Measurements from ENCODE around the gene KCNJ13.

KCNJ13 gene

GRCh38 chr2:232776435-232776834, at the start of gene KCNJ13:
Gene KCNJ13, minus strand, starts transcription at chr2:232776565. Its CDS starts 5,203 bp downstream, at chr2:232771362.
- peak; percentile 61 for DNase-seq (ENCODE audit: low read depth)

GRCh38 chr2:232817756-232818155, 41.4 kb upstream of the KCNJ13 start:
- DNase-seq (ENCODE audit: low read depth): no peak

- DNase-seq (ENCODE audit: low read depth): no peak
Observed at GRCh38 chr2:232816657-232817056, 40.3 kb upstream of the KCNJ13 start.

DNA sequence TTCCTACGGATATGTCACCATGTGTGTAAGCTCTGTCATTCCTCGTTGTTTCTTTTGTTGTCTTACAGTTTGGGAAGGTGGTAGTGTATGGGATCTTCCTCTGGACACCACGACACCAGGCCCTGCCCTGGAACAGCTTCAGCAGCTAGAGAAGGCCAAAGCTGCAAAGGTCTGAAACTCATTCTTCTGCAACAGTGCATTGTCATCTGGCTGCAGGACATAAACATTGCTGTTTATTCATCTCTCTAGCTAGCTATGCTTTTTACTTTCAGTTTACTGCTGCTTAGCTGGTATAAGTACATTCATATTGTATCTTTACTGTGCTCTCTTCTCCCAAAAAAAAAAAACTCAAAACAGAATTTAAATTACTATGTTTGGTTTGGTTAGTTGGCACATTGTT, 39.2 kb upstream of the KCNJ13 start:
- no peak for DNase-seq (ENCODE audit: low read depth)

- no peak for DNase-seq (ENCODE audit: low read depth)
Observed at GRCh38 chr2:232810444-232810843, 34.1 kb upstream of the KCNJ13 start.

GRCh38 chr2:232809349-232810124, 33.2 kb upstream of the KCNJ13 start:
- no peak for DNase-seq (ENCODE audit: low read depth)

GRCh38 chr2:232802091-232802490, 25.7 kb upstream of the KCNJ13 start:
- DNase-seq (ENCODE audit: low read depth): no peak

DNA sequence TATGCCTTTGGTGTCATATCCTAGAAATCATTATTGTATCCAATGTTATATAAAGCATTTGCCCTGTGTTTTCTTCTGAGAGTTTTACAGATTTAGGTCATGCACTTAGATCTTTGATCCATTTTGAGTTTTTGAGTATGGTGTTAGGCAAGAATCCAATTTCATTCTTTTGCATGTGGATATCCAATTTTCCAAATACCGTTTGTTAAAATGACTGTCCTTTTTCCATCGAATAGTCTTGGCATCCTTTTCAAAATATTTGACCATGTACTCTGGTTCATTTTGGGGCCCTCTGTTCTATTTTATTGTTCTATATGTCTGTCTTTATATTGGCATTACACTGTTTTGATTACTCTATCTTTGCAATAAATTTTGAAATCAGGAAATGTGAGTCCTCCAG, 23.8 kb upstream of the KCNJ13 start:
- no peak for DNase-seq (ENCODE audit: low read depth)

DNA sequence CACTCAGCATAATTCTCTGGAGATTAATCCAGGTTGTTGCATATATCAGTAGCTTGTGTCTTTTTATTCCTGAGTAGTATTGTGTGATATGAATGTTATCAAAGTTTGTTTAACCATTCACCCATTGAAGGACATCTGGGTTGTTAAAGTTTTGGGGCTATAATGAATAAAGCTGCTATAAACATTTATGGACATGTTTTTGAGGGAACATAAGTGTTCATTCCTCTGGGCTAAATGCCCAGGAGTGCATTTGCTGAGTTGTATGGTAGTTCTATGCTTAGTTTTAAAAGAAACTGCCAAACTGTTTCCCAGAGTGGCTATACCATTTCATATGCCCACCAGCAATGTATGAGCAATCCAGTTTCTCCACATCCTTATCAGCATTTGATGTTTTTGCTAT, 21.8 kb upstream of the KCNJ13 start:
- DNase-seq (ENCODE audit: low read depth): no peak

- DNase-seq (ENCODE audit: low read depth): peak; percentile 9
Observed at GRCh38 chr2:232795920-232796319, 19.6 kb upstream of the KCNJ13 start.

DNA sequence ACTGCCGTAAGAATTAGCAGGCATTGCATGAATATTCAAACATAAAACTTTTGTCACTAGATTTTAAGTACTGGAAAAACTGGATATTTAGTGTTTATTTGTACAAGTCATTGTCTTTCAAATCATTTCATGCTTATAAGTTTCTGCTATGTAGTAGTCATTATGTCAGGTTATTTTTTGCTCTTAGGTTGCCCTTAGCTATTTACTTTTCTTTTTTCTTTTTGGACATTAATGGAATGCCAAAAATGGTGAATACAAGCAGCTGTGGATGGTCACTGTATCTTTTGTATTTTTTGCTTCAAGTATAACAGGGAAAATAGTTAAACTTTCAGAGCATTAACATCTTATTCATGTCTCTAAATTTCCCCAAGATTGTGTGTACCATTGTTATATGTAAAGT, 18.6 kb upstream of the KCNJ13 start:
- peak; percentile 7 for DNase-seq (ENCODE audit: low read depth)

GRCh38 chr2:232793271-232793670, 16.9 kb upstream of the KCNJ13 start:
- no peak for DNase-seq (ENCODE audit: low read depth)

DNA sequence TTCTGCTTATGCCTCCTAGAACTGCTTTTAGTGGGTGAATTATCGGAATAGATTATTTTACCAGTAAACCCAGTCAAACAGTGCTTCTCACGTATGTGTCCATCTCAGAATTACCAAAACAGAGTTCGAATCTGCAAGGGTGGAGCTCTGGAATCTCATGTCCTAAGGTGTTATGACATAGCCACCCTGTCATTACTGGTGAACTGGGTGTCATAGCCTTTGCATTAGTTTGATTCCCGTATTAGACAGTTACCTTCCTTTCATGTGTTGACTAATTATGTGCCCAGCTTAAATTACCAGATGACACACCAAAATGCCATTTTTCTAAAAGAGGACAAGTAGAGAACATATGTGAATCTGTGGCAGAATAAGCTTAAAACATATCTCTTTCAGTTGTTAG, 15.2 kb upstream of the KCNJ13 start:
- no peak for DNase-seq (ENCODE audit: low read depth)

DNA sequence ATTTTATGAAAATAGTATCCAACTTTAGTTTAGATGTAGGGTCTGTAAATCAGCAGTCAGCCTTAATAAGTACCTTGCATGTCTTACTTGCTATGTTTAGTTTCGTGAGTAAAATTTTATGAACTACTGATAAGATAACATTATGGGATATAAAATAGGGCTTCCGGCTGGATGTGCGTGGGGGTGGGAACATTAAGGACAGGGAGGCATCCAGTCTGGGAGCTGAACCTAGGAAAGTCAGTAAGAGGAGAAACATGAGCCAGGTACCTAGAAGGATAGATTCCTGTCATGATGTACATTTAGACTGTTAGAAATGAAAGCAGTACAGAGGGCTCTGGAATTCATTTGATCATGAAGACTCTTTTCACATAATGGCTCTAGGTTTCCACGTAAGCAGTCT, 12.7 kb upstream of the KCNJ13 start:
- DNase-seq (ENCODE audit: low read depth): no peak

DNA sequence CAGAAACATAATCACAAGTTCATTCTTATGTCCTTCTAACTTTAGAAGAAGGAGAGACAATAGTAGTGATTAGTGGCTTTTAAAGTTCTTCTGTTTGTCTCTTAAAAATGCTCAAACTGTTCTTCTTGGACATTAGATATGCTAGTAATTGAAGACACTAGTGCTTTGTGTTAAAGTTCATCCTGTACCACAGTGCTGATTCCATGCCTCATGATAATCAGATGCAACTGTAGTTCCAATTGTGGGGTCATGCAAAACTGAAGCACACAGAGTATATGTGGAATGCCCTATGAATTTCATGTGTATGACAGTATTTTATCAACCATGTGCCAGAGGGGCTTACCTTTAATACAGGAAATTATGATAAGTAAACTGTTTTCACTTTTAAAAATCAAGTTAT, 11.4 kb upstream of the KCNJ13 start:
- DNase-seq (ENCODE audit: low read depth): no peak

DNA sequence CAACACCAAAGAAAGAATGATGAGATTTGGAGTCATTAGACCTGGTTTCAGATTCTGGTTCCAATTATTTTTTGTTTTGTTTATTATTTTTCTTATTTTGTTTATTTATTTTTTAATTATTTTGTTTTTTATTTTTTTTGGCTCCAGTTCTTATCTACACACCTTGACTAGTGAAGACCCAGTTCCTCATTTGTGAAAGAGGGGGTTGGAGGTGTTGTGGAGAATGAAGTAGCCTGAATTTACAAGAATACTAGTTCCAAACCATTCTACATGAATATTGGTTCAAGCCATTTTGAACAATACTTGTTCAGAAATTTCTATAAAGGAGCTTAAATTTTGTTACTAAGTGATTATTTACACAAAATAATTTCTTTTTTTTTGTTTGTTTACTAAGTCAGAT, 6.9 kb upstream of the KCNJ13 start:
- no peak for DNase-seq (ENCODE audit: low read depth)

GRCh38 chr2:232781765-232782164, 5.4 kb upstream of the KCNJ13 start:
- peak; percentile 68 for DNase-seq (ENCODE audit: low read depth)

GRCh38 chr2:232779934-232780333, 3.6 kb upstream of the KCNJ13 start:
- no peak for DNase-seq (ENCODE audit: low read depth)

GRCh38 chr2:232779465-232779864, 3.1 kb upstream of the KCNJ13 start:
- DNase-seq (ENCODE audit: low read depth): no peak

DNA sequence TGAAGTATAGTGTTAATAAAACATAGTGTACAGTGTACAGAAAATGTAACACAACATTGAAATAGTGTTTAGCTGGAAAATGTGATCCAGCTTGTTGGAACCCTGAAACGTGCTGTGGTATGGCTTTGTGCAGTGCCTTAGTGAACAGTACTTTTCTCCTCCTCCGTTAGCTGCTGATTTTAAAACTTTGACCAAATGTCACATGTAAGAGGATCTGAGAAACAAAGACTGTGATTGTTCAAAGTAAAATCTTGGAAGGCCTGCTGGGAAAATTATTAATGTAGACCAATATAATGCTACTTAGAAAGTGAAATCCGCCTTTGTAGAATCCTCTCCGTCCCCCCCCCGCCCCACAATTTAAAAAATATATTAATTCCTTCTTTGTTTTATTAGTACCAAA, 911 bp upstream of the KCNJ13 start:
- DNase-seq (ENCODE audit: low read depth): no peak

GRCh38 chr2:232773815-232774214, 2.5 kb downstream of the KCNJ13 start:
- DNase-seq (ENCODE audit: low read depth): no peak

GRCh38 chr2:232772531-232772930, 3.8 kb downstream of the KCNJ13 start:
- DNase-seq (ENCODE audit: low read depth): no peak

DNA sequence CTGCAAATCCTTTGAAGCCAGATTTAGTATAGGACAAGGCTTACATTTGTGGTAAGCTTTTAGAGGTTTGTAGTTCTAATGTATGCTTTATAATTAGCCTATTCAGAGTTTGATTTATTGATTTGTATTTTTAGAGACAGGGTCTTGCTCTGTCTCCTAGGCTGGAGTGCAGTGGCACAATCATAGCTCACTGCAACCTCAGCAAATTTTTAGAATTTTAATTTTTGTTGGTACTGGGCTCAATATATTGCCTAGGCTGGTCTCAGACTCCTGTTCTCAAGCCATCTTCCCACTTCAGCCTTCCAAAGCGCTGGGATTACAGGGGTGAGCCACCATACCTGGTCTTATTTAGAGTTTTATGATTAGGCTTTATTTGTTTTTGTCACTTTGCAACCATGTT, 4.5 kb downstream of the KCNJ13 start:
- DNase-seq (ENCODE audit: low read depth): no peak

- DNase-seq (ENCODE audit: low read depth): no peak
Observed at GRCh38 chr2:232770207-232770606, 6.2 kb downstream of the KCNJ13 start.
